ENCODE data around the gene MLLT6. TPM values are rescaled to one million over a fixed set of nuclear protein-coding genes. Genes with fewer than 3 reads are reported as not detected.

The MLLT6 gene
- total and polyA plus RNA-seq, 12 donors: 17.3 to 104 (median 67.5) TPM

DNA sequence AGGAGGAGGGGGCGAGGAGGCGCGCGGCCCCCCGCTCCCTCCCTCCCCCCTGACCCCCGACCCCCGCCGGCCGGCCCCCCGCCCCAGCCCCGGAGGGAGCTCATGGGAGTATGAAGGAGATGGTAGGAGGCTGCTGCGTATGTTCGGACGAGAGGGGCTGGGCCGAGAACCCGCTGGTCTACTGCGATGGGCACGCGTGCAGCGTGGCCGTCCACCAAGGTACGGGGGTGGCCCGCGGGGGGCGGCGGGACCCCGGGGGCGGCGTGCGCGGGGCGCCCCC lies 390 bp downstream of the MLLT6 start:
- DNase-seq: no peak
- peak overlapping the region; percentile 92 to 100 (median 98) for H3K27ac ChIP-seq
- TF ChIP-seq CTCF (IDR thresholded peaks at IDR 0.05): no peak
- no peaks in the 10 kb centered on the region for H3K27me3 ChIP-seq
- no peak for ATAC-seq
- intact Hi-C loops (cut with DNase I): loop anchor here in 2 of 10 donors (2.0 to 5.0 kb wide), 2 partner anchors 25 to 37 kb away; partner anchors contain the start of gene CISD3 (in 1 of the 2)
- no peaks in the 10 kb centered on the region for H3K9me3 ChIP-seq
- peaks cover 0 to 36% (median 10%) of the 10 kb centered on the region in 9 donors for H3K36me3 ChIP-seq
- WGBS, 2 donors: 0 to 1% methylated on average over 21 to 29 of the region's 32 CpGs
- H3K4me3 ChIP-seq: peak overlapping the region; percentile 69 to 96 (median 88)
- H3K4me1 ChIP-seq: peaks cover 8 to 70% (median 41%) of the 10 kb centered on the region in 9 donors

DNA sequence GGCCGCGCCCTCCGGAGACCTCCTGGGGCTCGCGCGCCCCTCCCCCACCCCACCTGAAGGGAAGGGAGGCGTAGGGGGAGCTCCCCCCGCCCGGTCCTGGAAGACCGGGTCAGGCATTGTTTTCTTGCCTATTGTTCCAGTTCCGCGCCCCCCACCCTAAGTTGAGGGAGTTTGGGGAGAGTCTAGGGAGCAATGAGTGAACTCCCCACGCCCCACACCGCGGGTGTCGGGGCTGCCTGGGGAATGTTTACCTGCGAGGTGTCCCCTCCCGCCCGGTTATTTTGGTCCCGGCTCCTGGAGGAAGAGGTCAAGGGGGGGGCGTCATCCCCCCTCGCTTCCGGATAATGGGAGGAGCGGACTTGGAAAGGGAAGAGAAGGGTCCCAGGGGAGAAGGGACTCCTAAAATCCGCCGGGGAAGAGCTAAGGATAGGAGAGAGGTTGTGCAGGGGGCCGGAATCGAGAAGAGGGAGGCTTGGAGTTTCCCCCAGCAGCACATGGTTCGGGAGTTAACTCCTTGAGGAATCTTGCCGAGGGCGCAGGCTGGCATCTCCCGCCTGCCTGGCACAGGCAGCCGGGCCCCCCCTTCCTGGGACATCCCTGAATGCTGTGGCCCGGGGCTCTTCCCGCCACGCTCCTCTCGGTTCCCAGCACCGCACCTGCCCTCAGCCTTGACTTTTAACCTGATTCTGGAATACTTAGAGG lies 881 bp downstream of the MLLT6 start:
- no peak for TF ChIP-seq CTCF (IDR thresholded peaks at IDR 0.05)
- H3K9me3 ChIP-seq: no peaks in the 10 kb centered on the region
- ATAC-seq: peak in 5 of 8 donors; percentile 0 to 25 (median 9)
- peaks cover 8 to 72% (median 45%) of the 10 kb centered on the region in 9 donors for H3K4me1 ChIP-seq
- 1% methylated on average over 38 of the region's 38 CpGs for WGBS, 2 donors
- no peaks in the 10 kb centered on the region for H3K27me3 ChIP-seq
- intact Hi-C loops (cut with DNase I): loop anchor here in 3 of 10 donors (2.0 to 5.0 kb wide), 3 partner anchors 23 to 36 kb away; partner anchors contain the start of gene CISD3 (in 1 of the 3)
- H3K36me3 ChIP-seq: peaks cover 0 to 41% (median 10%) of the 10 kb centered on the region in 9 donors
- peak overlapping the region; percentile 92 to 100 (median 98) for H3K27ac ChIP-seq
- DNase-seq: peak; percentile 72 to 83
- peak overlapping the region; percentile 69 to 96 (median 88) for H3K4me3 ChIP-seq

DNA sequence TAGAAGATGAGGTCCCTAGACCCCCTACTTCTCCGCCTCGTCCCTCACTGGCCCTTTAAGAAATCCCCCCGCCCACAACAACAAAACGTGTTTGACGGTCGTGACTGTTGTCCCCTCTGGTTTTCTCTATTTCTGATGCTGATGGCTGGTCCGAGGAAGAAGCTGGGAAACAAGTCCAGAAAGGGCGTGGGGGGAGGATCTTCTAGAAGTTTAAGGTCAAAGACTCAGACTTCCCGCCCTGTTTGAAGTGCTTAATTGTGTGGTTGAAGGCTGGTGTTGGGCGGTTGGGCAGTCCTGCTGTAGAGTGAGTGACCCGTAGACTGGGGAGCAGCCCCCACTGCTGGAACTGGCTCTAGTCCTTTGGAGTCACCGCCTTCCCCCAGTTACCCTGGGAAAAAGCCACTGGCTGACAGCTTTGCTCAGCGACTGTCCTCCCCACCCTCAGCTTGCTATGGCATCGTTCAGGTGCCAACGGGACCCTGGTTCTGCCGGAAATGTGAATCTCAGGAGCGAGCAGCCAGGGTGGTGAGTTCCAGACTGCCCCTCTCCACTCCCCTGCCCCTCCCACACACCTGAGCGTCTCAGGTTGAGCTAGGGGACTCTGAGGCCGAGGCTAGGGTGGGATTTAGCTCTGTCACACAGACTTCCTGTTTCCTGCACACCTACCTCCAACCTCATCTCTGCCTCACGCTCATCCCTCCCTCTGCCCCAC lies 1.6 kb downstream of the MLLT6 start:
- 15 to 19% methylated on average over 20 of the region's 20 CpGs for WGBS, 2 donors
- peaks cover 0 to 48% (median 10%) of the 10 kb centered on the region in 9 donors for H3K36me3 ChIP-seq
- TF ChIP-seq CTCF (IDR thresholded peaks at IDR 0.05): no peak
- H3K4me3 ChIP-seq: peak overlapping the region; percentile 69 to 96 (median 88)
- DNase-seq (no peak), ATAC-seq (no peak)
- H3K27me3 ChIP-seq: no peaks in the 10 kb centered on the region
- peaks cover 7 to 72% (median 42%) of the 10 kb centered on the region in 9 donors for H3K4me1 ChIP-seq
- no peaks in the 10 kb centered on the region for H3K9me3 ChIP-seq
- intact Hi-C loops (cut with DNase I): loop anchor here in 2 of 10 donors (2.0 to 5.0 kb wide), 2 partner anchors 22 to 36 kb away; no protein-coding TSS in a partner anchor
- peak overlapping the region; percentile 92 to 100 (median 98) for H3K27ac ChIP-seq

- Histone ChIP-seq H3K27ac (no peak overlapping the region), H3K4me1 (peaks cover 7 to 77% (median 46%) of the 10 kb centered on the region in 9 donors), H3K27me3 (no peaks in the 10 kb centered on the region), H3K9me3 (no peaks in the 10 kb centered on the region), H3K4me3 (no peak overlapping the region), H3K36me3 (peaks cover 0 to 59% (median 17%) of the 10 kb centered on the region in 9 donors)
- no peak for TF ChIP-seq CTCF (IDR thresholded peaks at IDR 0.05)
- intact Hi-C loops (cut with DNase I): loop anchor here in 2 of 10 donors (2.0 to 5.0 kb wide), 2 partner anchors 21 to 34 kb away; no protein-coding TSS in a partner anchor
- DNase-seq (no peak), ATAC-seq (no peak)
- 80 to 81% methylated on average over 21 of the region's 21 CpGs for WGBS, 2 donors
These were observed 2.7 kb downstream of the MLLT6 start for GRCh38 chr17:38707678-38708351.

All from heart right ventricle (tissue), 16 donors.